Common myeloid progenitor, CD34-positive (primary cell): ENCODE data around the gene IL36G.

Experiments
- CTCF ChIA-PET: fragments of 350-600 bp; sonication (Branson Sonifier 250); formaldehyde crosslinking; loops from one replicate; lab custom pipeline; 2021; ENCODE audit warnings: antibody characterized with exemption; lab: Charles Lee
- POLR2A ChIA-PET: fragments of 350-600 bp; sonication (Branson Sonifier 250); formaldehyde crosslinking; loops from one replicate; lab custom pipeline; 2021; ENCODE audit warnings: antibody characterized with exemption; lab: Charles Lee
- DNase-seq, 3 donors: peaks; one replicate each; pipeline versions ENCODE4 v3.0.0 to v3.0.0-alpha.2; 2013
- H3K27ac ChIP-seq, 2 experiments: 1 replicate in 1 of 2; 2 replicates in 1 of 2; pipeline ENCODE4 v1.7.0; 2013; ENCODE audit warnings: inconsistent platforms in 2 of 2, low read length in 2 of 2, mild to moderate bottlenecking in 2 of 2, low read depth in 1 of 2, moderate library complexity in 1 of 2; ENCODE audit not compliant: severe bottlenecking in 2 of 2, insufficient read depth in 1 of 2, poor library complexity in 1 of 2
- H3K27me3 ChIP-seq, 5 experiments: replicated peaks in 2 of 5; 1 replicate in 3 of 5; 2 replicates in 2 of 5; pipeline versions ENCODE4 v1.6.1 to v1.7.0; 2013; ENCODE audit warnings: low read length in 4 of 5, mild to moderate bottlenecking in 2 of 5, moderate library complexity in 2 of 5, inconsistent platforms in 1 of 5; ENCODE audit not compliant: insufficient read depth in 5 of 5, control insufficient read depth in 4 of 5
- H3K36me3 ChIP-seq, 4 experiments: 1 replicate in 2 of 4; 2 replicates in 2 of 4; pipeline versions ENCODE4 v1.6.1 to v1.7.0; 2013; ENCODE audit warnings: low read length in 3 of 4, control low read depth in 1 of 4, mild to moderate bottlenecking in 1 of 4; ENCODE audit not compliant: control insufficient read depth in 4 of 4, insufficient read depth in 4 of 4
- H3K4me1 ChIP-seq, 4 experiments: 1 replicate in 3 of 4; 2 replicates in 1 of 4; pipeline versions ENCODE4 v1.6.1 to v1.7.1; 2013; ENCODE audit warnings: low read length in 3 of 4, mild to moderate bottlenecking in 3 of 4, control low read depth in 1 of 4, inconsistent platforms in 1 of 4, moderate library complexity in 1 of 4; ENCODE audit not compliant: control insufficient read depth in 4 of 4, insufficient read depth in 4 of 4; ENCODE audit errors: control extremely low read depth in 1 of 4
- H3K4me3 ChIP-seq, 7 experiments: 1 replicate in 4 of 7; 2 replicates in 3 of 7; pipeline versions ENCODE4 v1.5.1 to v1.7.0; 2013; ENCODE audit warnings: mild to moderate bottlenecking in 7 of 7, low read length in 6 of 7, moderate library complexity in 6 of 7, inconsistent platforms in 2 of 7, low read depth in 2 of 7, control low read depth in 1 of 7; ENCODE audit not compliant: insufficient read depth in 4 of 7, control insufficient read depth in 1 of 7; ENCODE audit errors: extremely low read depth in 1 of 7
- H3K9me3 ChIP-seq, 5 experiments: 1 replicate in 4 of 5; 2 replicates in 1 of 5; pipeline versions ENCODE4 v1.6.1 to v1.7.1; 2013; ENCODE audit warnings: low read length in 4 of 5, mild to moderate bottlenecking in 2 of 5, inconsistent platforms in 1 of 5, low read depth in 1 of 5, moderate library complexity in 1 of 5; ENCODE audit not compliant: control insufficient read depth in 4 of 5, insufficient read depth in 2 of 5; ENCODE audit errors: control extremely low read depth in 1 of 5
- WGBS: methylation state at CpG from one replicate; pipeline ENCODE4 v1.1.5; 2013; ENCODE audit not compliant: insufficient coverage; 5-methylcytosine and 5-hydroxymethylcytosine counted together

IL36G gene

DNA sequence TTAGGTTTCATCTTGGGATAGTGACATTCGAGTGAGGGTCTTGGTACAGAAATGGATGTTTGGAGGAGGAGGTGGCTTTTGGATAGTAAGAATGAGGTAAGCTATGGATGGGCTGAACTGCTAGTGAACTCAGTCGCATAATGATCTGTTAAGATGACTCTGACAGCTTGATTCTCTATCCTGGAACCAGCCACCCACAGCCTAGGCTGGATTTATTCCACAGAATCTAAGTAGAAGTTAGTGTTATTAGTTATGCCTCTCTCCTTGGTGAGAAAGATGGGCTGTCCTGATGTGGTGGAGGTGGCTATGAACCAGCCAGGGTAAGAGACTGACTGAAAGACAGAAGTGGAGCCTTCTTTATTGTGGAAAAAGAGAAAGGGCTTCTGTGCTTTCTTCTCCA is 49.9 kb downstream of the IL36G start:
- no peaks in the 10 kb centered on the region for H3K9me3 ChIP-seq

DNA sequence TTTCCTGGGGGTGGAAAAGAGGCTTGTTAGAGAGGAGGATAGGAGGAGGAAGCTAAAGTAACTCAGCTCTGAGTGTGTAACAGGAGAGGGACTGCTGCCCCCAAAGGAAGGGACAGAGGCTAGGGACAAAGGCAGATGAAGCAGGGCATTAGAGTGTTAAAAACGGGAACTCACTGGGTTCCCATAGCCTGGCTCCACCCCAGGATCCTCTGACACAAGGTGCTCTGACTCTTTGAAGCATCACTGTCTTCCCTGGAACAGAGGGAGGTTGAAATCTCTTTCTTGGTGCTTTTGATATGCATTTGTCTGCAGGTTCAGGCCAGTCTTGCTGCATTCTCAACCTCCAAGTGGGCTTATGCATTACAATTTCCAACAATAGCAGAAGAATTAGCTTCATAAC is 50.3 kb downstream of the IL36G start:
- POLR2A ChIA-PET, result no interaction called here
- CTCF ChIA-PET, result no interaction called here
- 11% methylated on average over 1 of the region's 1 CpG for WGBS

More for the DNA sequence above, 49.9 kb downstream of the IL36G start:
- 91% methylated on average over 1 of the region's 2 CpGs for WGBS
- no peaks in the 10 kb centered on the region for H3K4me1 ChIP-seq
- no peaks in the 10 kb centered on the region for H3K36me3 ChIP-seq
- H3K27ac ChIP-seq, result no peak overlapping the region
- ChIA-PET CTCF (interaction anchor here (0.6 kb wide), 1 partner anchor 14 kb away, joined by 3 read pairs; no protein-coding TSS in a partner anchor), POLR2A (no interaction called here)
- DNase-seq, result no peak
- H3K4me3 ChIP-seq, result no peak overlapping the region
- H3K27me3 ChIP-seq, result peaks cover 0 to 11% (median 6%) of the 10 kb centered on the region in 5 experiments

DNA sequence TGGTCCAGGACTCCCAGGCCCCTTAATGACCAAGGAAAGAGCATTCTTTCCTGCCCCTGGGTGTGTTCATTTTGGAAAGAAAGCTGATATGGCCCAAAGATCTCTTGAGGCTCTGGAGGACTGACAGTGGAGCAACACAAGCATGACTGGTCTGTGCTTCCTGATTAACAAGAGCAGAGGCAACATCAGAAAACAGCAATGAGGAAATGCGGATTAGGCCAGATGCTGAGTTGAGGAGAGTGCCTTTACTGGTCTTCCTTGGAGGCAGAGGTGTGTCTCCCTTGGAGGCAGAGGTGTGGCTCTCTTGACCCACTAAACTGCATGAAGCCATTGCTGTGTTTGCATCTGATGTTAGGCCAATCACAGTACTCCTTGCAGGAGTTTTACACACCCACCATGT is 54.9 kb downstream of the IL36G start:
- Histone ChIP-seq H3K4me3 (no peak overlapping the region), H3K36me3 (no peaks in the 10 kb centered on the region), H3K27ac (no peak overlapping the region), H3K27me3 (peaks cover 0 to 11% (median 1%) of the 10 kb centered on the region in 5 experiments), H3K4me1 (no peaks in the 10 kb centered on the region), H3K9me3 (no peaks in the 10 kb centered on the region)
- 100% methylated on average over 1 of the region's 1 CpG for WGBS
- DNase-seq, result no peak
- ChIA-PET CTCF (interaction anchor here (1.3 kb wide), 1 partner anchor 47 kb away, joined by 3 read pairs; no protein-coding TSS in a partner anchor), POLR2A (no interaction called here)

More for the DNA sequence above, 50.3 kb downstream of the IL36G start:
- no peaks in the 10 kb centered on the region for H3K36me3 ChIP-seq
- H3K27me3 ChIP-seq, result peaks cover 0 to 11% (median 6%) of the 10 kb centered on the region in 5 experiments
- DNase-seq, result no peak
- no peaks in the 10 kb centered on the region for H3K9me3 ChIP-seq
- no peaks in the 10 kb centered on the region for H3K4me1 ChIP-seq
- no peak overlapping the region for H3K4me3 ChIP-seq
- no peak overlapping the region for H3K27ac ChIP-seq

DNA sequence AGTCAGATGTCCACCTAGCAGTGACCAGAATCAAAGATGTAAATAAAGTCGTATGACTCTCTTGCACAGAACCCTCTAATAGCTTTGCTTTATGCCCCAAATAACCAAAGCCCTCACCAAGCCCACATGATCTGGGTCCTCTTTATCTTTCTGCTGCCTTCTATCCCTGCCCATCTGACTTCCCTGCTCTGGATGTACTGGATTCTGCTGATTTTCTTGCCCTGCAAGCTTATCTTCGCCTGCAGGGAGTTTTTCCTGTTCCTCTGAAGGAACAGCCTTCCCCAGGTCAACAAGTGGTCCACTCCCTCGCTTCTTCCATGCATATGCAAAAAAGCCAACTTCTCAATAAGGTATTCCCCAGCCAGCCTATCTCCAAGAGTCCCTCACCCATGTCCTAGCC is 56.2 kb downstream of the IL36G start:
- ChIA-PET CTCF (no interaction called here), POLR2A (no interaction called here)
- Histone ChIP-seq H3K27me3 (peaks cover 0 to 10% (median 0%) of the 10 kb centered on the region in 5 experiments), H3K36me3 (no peaks in the 10 kb centered on the region), H3K9me3 (no peaks in the 10 kb centered on the region), H3K27ac (no peak overlapping the region), H3K4me1 (no peaks in the 10 kb centered on the region), H3K4me3 (no peak overlapping the region)
- 100% methylated on average over 2 of the region's 3 CpGs for WGBS
- no peak for DNase-seq
